B cell (primary cell): ENCODE measurements around the gene MAS1L. TPM values are rescaled to one million over a fixed set of nuclear protein-coding genes. Genes with fewer than 3 reads are reported as not detected.

ENCODE experiments used
- polyA plus RNA-seq: library from polyadenylated mRNA; depleted of rRNA; stranded (reverse); fragments of >200 nt; gene quantifications from 2 replicates; pipeline ENCODE4 v1.2.3, GENCODE V29; 2012
- total RNA-seq, 2 donors: library from RNA; stranded (reverse); fragments of 120-200 nt in 1 of 2; gene quantifications; 1 replicate in 1 of 2; 2 replicates in 1 of 2; pipeline versions ENCODE4 v1.2.3 to v1.2.4, GENCODE V29; 2013 to 2022

MAS1L gene
- total and polyA plus RNA-seq, 2 donors (not counting 1 experiment from before 2014, with no cell fraction given): not detected

Other genes with a start within 250 kb of the MAS1L start
- gene OR14J1, start 186.3 kb downstream of the MAS1L start, total RNA-seq: not detected in 2 replicates
- not detected in 2 replicates for gene OR14J1, start 186.3 kb downstream of the MAS1L start, polyA plus RNA-seq
- gene OR5V1, start 119.1 kb downstream of the MAS1L start, total RNA-seq: not detected in 2 replicates
- gene OR5V1, start 119.1 kb downstream of the MAS1L start, polyA plus RNA-seq: not detected in 2 replicates
- gene OR12D3, start 112.7 kb downstream of the MAS1L start, total RNA-seq: not detected in 2 replicates
- gene OR12D3, start 112.7 kb downstream of the MAS1L start, polyA plus RNA-seq: not detected in 2 replicates
- not detected in 2 replicates for gene OR12D2, start 92.3 kb downstream of the MAS1L start, total RNA-seq
- gene OR12D2, start 92.3 kb downstream of the MAS1L start, polyA plus RNA-seq: not detected in 2 replicates
- not detected in 2 replicates for gene OR12D1, start 73.0 kb downstream of the MAS1L start, total RNA-seq
- not detected in 2 replicates for gene OR12D1, start 73.0 kb downstream of the MAS1L start, polyA plus RNA-seq
- gene OR10C1, start 48.6 kb downstream of the MAS1L start, total RNA-seq: not detected in 2 replicates
- gene OR10C1, start 48.6 kb downstream of the MAS1L start, polyA plus RNA-seq: not detected in 2 replicates
- not detected in 2 replicates for gene OR11A1, start 30.9 kb downstream of the MAS1L start, total RNA-seq
- not detected in 2 replicates for gene OR11A1, start 30.9 kb downstream of the MAS1L start, polyA plus RNA-seq
- gene OR2H1, start 30.8 kb downstream of the MAS1L start, total RNA-seq: not detected in 2 replicates
- gene OR2H1, start 30.8 kb downstream of the MAS1L start, polyA plus RNA-seq: not detected in 2 replicates
- not detected in 2 replicates for gene UBD, start 71.8 kb upstream of the MAS1L start, total RNA-seq
- not detected in 2 replicates for gene UBD, start 71.8 kb upstream of the MAS1L start, polyA plus RNA-seq
- not detected in 2 replicates for gene OR2H2, start 97.2 kb upstream of the MAS1L start, total RNA-seq
- gene OR2H2, start 97.2 kb upstream of the MAS1L start, polyA plus RNA-seq: not detected in 2 replicates
- gene GABBR1, start 145.2 kb upstream of the MAS1L start, total RNA-seq: 188 and 198 TPM in 2 replicates
- gene GABBR1, start 145.2 kb upstream of the MAS1L start, polyA plus RNA-seq: 241 and 246 TPM in 2 replicates
- gene MOG, start 169.1 kb upstream of the MAS1L start, total RNA-seq: not detected in 2 replicates
- gene MOG, start 169.1 kb upstream of the MAS1L start, polyA plus RNA-seq: not detected in 2 replicates
- 5.0 and 5.1 TPM in 2 replicates for gene ZFP57, start 193.2 kb upstream of the MAS1L start, total RNA-seq
- gene ZFP57, start 193.2 kb upstream of the MAS1L start, polyA plus RNA-seq: 0.39 and 2.3 TPM in 2 replicates
- 895 and 911 TPM in 2 replicates for gene HLA-F, start 235.5 kb upstream of the MAS1L start, total RNA-seq
- gene HLA-F, start 235.5 kb upstream of the MAS1L start, polyA plus RNA-seq: 979 and 1,409 TPM in 2 replicates